GM12891 (cell line): Measurements from ENCODE around the gene ZBTB46.

Experiments used
- DNase-seq: peaks from one replicate; pipeline ENCODE4 v3.0.0; 2011; ENCODE audit warnings: low spot score; ENCODE audit not compliant: insufficient read length
- FAIRE-seq: peaks from 2 replicates; lab custom pipeline; 2011; peaks lifted over from hg19 to GRCh38; lab: Jason Lieb, UNC
- PAX5 ChIP-seq: IDR thresholded peaks from 2 replicates; pipeline ENCODE4 v1.6.1; 2011; ENCODE audit warnings: low read length, moderate library complexity, mild to moderate bottlenecking; ENCODE audit not compliant: insufficient read depth, severe bottlenecking
- POLR2A ChIP-seq: IDR thresholded peaks from 2 replicates; pipeline ENCODE4 v1.6.1; 2011; ENCODE audit warnings: low read depth, low read length, control low read depth
- POLR2AphosphoS5 ChIP-seq: IDR thresholded peaks from 2 replicates; pipeline ENCODE4 v1.6.1; 2011; ENCODE audit warnings: low read depth, low read length, control low read depth
- POU2F2 ChIP-seq: IDR thresholded peaks from 2 replicates; pipeline ENCODE4 v1.6.1; 2011; ENCODE audit warnings: low read depth, mild to moderate bottlenecking, control low read depth, low read length, moderate library complexity
- SPI1 ChIP-seq: IDR thresholded peaks from 2 replicates; pipeline ENCODE4 v1.6.1; 2011; ENCODE audit warnings: low read depth, low read length, control low read depth
- TAF1 ChIP-seq: IDR thresholded peaks from 2 replicates; pipeline ENCODE4 v1.6.1; 2011; ENCODE audit warnings: low read depth, low read length, control low read depth

The ZBTB46 gene

GRCh38 chr20:63864545-63864977 is 33.5 kb upstream of the ZBTB46 start:
- TF ChIP-seq POLR2AphosphoS5 = no peak
- 0 out of 2 replicates have a peak, but pooled peaks have one; percentile 7 for TF ChIP-seq POU2F2
- no peak for TF ChIP-seq PAX5
- DNase-seq (no peak), FAIRE-seq (no peak)

GRCh38 chr20:63863798-63864544 is 32.9 kb upstream of the ZBTB46 start:
- TF ChIP-seq POLR2A (peak; percentile 70), POU2F2 (peak; percentile 75), PAX5 (no peak), TAF1 (peak; percentile 67), SPI1 (peak; percentile 90), POLR2AphosphoS5 (peak; percentile 84)
- DNase-seq (peak; percentile 90), FAIRE-seq (peak; percentile 89)

GRCh38 chr20:63863021-63863797 is 32.1 kb upstream of the ZBTB46 start:
- DNase-seq = no peak
- no peak for FAIRE-seq

GRCh38 chr20:63861981-63862901 is 31.2 kb upstream of the ZBTB46 start:
- DNase-seq (no peak), FAIRE-seq (no peak)
- TF ChIP-seq POU2F2 (no peak), SPI1 (no peak), PAX5 (no peak), POLR2A (no peak), TAF1 (no peak), POLR2AphosphoS5 (no peak)

More at GRCh38 chr20:63863021-63863797, 32.1 kb upstream of the ZBTB46 start:
- no peak for TF ChIP-seq POLR2A
- TF ChIP-seq SPI1 = no peak
- TF ChIP-seq PAX5 = no peak
- no peak for TF ChIP-seq TAF1
- TF ChIP-seq POLR2AphosphoS5 = no peak
- no peak for TF ChIP-seq POU2F2

GRCh38 chr20:63861365-63861934 is 30.4 kb upstream of the ZBTB46 start, which contains the start of gene ABHD16B:
Gene ABHD16B, plus strand, starts transcription at chr20:63861498. Its CDS starts 43 bp downstream, at chr20:63861541.
- FAIRE-seq (no peak), DNase-seq (no peak)
- no peak for TF ChIP-seq PAX5
- no peak for TF ChIP-seq SPI1
- no peak for TF ChIP-seq POLR2A
- no peak for TF ChIP-seq POU2F2
- no peak for TF ChIP-seq POLR2AphosphoS5
- TF ChIP-seq TAF1 = no peak

- DNase-seq (no peak), FAIRE-seq (no peak)
- no peak for TF ChIP-seq TAF1
- TF ChIP-seq SPI1 = 0 out of 2 replicates have a peak, but pooled peaks have one; percentile 2
These were observed 29.4 kb upstream of the ZBTB46 start for GRCh38 chr20:63860325-63861051.

- TF ChIP-seq POLR2A = no peak
- no peak for TF ChIP-seq SPI1
- no peak for TF ChIP-seq POLR2AphosphoS5
- no peak for TF ChIP-seq TAF1
- no peak for TF ChIP-seq PAX5
- TF ChIP-seq POU2F2 = no peak
- no peak for FAIRE-seq
These were observed 28.2 kb upstream of the ZBTB46 start for GRCh38 chr20:63859166-63859699.

GRCh38 chr20:63858393-63859165 is 27.5 kb upstream of the ZBTB46 start:
- DNase-seq (no peak), FAIRE-seq (peak; percentile 75)

More at GRCh38 chr20:63859166-63859699, 28.2 kb upstream of the ZBTB46 start:
- no peak for DNase-seq

More at GRCh38 chr20:63858393-63859165, 27.5 kb upstream of the ZBTB46 start:
- TF ChIP-seq PAX5 = no peak
